ENCODE data around the gene GPR107.

Gene GPR107

GRCh38 chr9:130058154-130058553 lies 4.4 kb downstream of the GPR107 start:
- no peak for DNase-seq

GRCh38 chr9:130058887-130059286 lies 5.2 kb downstream of the GPR107 start:
- DNase-seq: no peak

- no peak for DNase-seq
Observed at GRCh38 chr9:130060296-130060695, 6.6 kb downstream of the GPR107 start.

- no peak for DNase-seq
Observed at GRCh38 chr9:130062750-130063149, 9.0 kb downstream of the GPR107 start.

GRCh38 chr9:130064621-130065020 lies 10.9 kb downstream of the GPR107 start:
- DNase-seq: no peak

- no peak for DNase-seq
Observed at GRCh38 chr9:130069048-130069447, 15.3 kb downstream of the GPR107 start.

- no peak for DNase-seq
Observed at GRCh38 chr9:130072515-130073235, 19.0 kb downstream of the GPR107 start.

GRCh38 chr9:130073373-130073772 lies 19.7 kb downstream of the GPR107 start:
- no peak for DNase-seq

GRCh38 chr9:130078547-130078946 lies 24.8 kb downstream of the GPR107 start:
- no peak for DNase-seq

GRCh38 chr9:130084337-130084736 lies 30.6 kb downstream of the GPR107 start:
- DNase-seq: no peak

- no peak for DNase-seq
Observed at GRCh38 chr9:130088051-130088450, 34.3 kb downstream of the GPR107 start.

- DNase-seq: no peak
Observed at GRCh38 chr9:130089141-130089540, 35.4 kb downstream of the GPR107 start.

- no peak for DNase-seq
Observed at GRCh38 chr9:130090915-130091314, 37.2 kb downstream of the GPR107 start.

GRCh38 chr9:130092910-130093309 lies 39.2 kb downstream of the GPR107 start:
- no peak for DNase-seq

- no peak for DNase-seq
Observed at GRCh38 chr9:130095872-130096271, 42.2 kb downstream of the GPR107 start.

- DNase-seq: no peak
Observed at GRCh38 chr9:130100681-130101080, 47.0 kb downstream of the GPR107 start.

GRCh38 chr9:130101915-130102314 lies 48.2 kb downstream of the GPR107 start:
- no peak for DNase-seq

GRCh38 chr9:130104491-130105193 lies 50.9 kb downstream of the GPR107 start:
- no peak for DNase-seq

- no peak for DNase-seq
Observed at GRCh38 chr9:130106860-130107233, 53.1 kb downstream of the GPR107 start.

- DNase-seq: peak; percentile 58
Observed at GRCh38 chr9:130107234-130107861, 53.6 kb downstream of the GPR107 start.

- DNase-seq: no peak
Observed at GRCh38 chr9:130107955-130108354, 54.2 kb downstream of the GPR107 start.

- DNase-seq: no peak
Observed at GRCh38 chr9:130110166-130110565, 56.5 kb downstream of the GPR107 start.

GRCh38 chr9:130110596-130111021 lies 56.9 kb downstream of the GPR107 start:
- no peak for DNase-seq
